AG09309 (cell line): Measurements from ENCODE around the gene CACNA1C.

Experiments used
- DNase-seq: peaks from one replicate; pipeline ENCODE4 v3.0.0-alpha.2; 2010; ENCODE audit warnings: low read depth
- H3K4me3 ChIP-seq: 2 replicates; pipeline ENCODE4 v1.5.1; 2011; ENCODE audit warnings: mild to moderate bottlenecking, low read depth, low read length, moderate library complexity; ENCODE audit not compliant: control insufficient read depth
- CTCF ChIP-seq: IDR thresholded peaks from 2 replicates; pipeline ENCODE4 v1.5.1; 2011; ENCODE audit warnings: mild to moderate bottlenecking, low read depth, low read length, inconsistent platforms; ENCODE audit not compliant: insufficient read depth, control insufficient read depth; ENCODE audit errors: missing control alignments

Gene CACNA1C

DNA sequence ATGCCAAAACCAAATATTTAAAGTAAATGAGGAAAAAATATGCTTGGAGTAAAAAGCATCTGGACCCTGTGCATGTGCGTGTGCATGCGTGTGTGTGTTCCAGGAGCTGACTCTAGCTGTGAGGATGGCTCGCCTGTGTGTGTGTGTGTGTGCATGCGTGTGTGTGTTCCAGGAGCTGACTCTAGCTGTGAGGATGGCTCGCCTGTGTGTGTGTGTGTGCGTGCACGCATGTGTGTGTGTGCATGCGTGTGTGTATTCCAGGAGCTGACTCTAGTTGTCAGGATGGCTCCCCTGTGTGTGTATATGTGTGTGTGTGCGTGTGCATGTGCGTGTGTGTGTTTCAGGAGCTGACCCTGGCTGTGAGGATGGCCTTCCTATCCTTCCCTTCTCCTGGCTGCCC, 357.7 kb downstream of the CACNA1C start:
- DNase-seq = no peak
- no peak overlapping the region for H3K4me3 ChIP-seq
- TF ChIP-seq CTCF = no peak

DNA sequence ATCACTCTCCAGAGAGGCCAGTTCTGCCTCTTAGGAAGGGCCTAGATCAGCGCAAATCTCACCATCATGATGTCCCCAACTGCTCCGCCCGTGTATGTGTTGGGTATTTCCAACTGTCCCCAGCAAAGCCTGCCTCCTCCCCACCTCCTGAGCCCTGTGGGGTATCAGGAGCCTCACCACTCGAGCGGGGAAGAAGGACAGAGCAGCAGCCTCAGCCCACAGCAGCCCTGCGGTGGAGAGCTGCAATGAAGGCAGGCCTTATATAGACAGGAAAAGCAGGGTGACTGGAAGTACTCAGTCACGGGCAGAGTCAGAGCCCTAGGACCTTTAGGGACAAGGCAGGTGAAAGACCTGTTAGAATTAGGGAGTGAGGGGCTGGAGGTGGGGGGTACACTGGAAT, 358.2 kb downstream of the CACNA1C start:
- no peak for TF ChIP-seq CTCF

GRCh38 chr12:2411616-2412304, 359.0 kb downstream of the CACNA1C start:
- TF ChIP-seq CTCF = no peak
- no peak for DNase-seq
- no peak overlapping the region for H3K4me3 ChIP-seq

More for the DNA sequence above, 358.2 kb downstream of the CACNA1C start:
- DNase-seq = no peak
- H3K4me3 ChIP-seq = no peak overlapping the region

GRCh38 chr12:2412305-2412643, 359.5 kb downstream of the CACNA1C start:
- DNase-seq = no peak
- no peak for TF ChIP-seq CTCF

GRCh38 chr12:2413301-2413700, 360.5 kb downstream of the CACNA1C start:
- TF ChIP-seq CTCF = no peak
- no peak overlapping the region for H3K4me3 ChIP-seq
- DNase-seq = no peak

More at GRCh38 chr12:2412305-2412643, 359.5 kb downstream of the CACNA1C start:
- H3K4me3 ChIP-seq = no peak overlapping the region

- TF ChIP-seq CTCF = no peak
- H3K4me3 ChIP-seq = no peak overlapping the region
- DNase-seq = no peak
Observed at GRCh38 chr12:2413999-2414792, 361.4 kb downstream of the CACNA1C start.
